Neural cell (in vitro differentiated cells): ENCODE data around the gene CDH4. TPM values are rescaled to one million over a fixed set of nuclear protein-coding genes. Genes with fewer than 3 reads are reported as not detected.

Experiments used
- H2AFZ ChIP-seq: fragments of 200-600, 300-800 bp; sonication (generic), shearing (Covaris generic); 2 replicates; pipeline ENCODE4 v1.6.0; 2014; ENCODE audit warnings: low read depth, mild to moderate bottlenecking, antibody characterized with exemption, low read length, moderate library complexity
- H3F3A ChIP-seq: fragments of 200-600 bp; shearing (Covaris generic); 2 replicates; pipeline ENCODE4 v1.6.1; 2016; ENCODE audit warnings: mild to moderate bottlenecking, moderate library complexity, mixed read lengths, antibody characterized with exemption, low read length; ENCODE audit not compliant: insufficient read depth, poor library complexity, severe bottlenecking
- H3K27ac ChIP-seq: fragments of 200-600, 300-800 bp; sonication (generic), shearing (Covaris generic); 2 replicates; pipeline ENCODE4 v1.5.1; 2014; ENCODE audit warnings: mild to moderate bottlenecking, low read length, moderate library complexity
- H3K27me3 ChIP-seq: fragments of 300-800, 200-600 bp; sonication (generic), shearing (Covaris generic); 2 replicates; pipeline ENCODE4 v1.6.0; 2014; ENCODE audit warnings: mild to moderate bottlenecking, low read depth, low read length, moderate library complexity; ENCODE audit not compliant: insufficient read depth
- H3K36me3 ChIP-seq: fragments of 300-800, 200-600 bp; sonication (generic), shearing (Covaris generic); 2 replicates; pipeline ENCODE4 v1.5.1; 2014; ENCODE audit warnings: mild to moderate bottlenecking, antibody characterized with exemption, low read length, moderate library complexity; ENCODE audit not compliant: insufficient read depth
- H3K4me2 ChIP-seq: fragments of 300-800, 200-600 bp; sonication (generic), shearing (Covaris generic); 2 replicates; pipeline ENCODE4 v1.6.0; 2014; ENCODE audit warnings: mild to moderate bottlenecking, low read length
- H3K4me3 ChIP-seq: fragments of 300-800, 200-600 bp; sonication (generic), shearing (Covaris generic); 2 replicates; pipeline ENCODE4 v1.5.1; 2014; ENCODE audit warnings: mild to moderate bottlenecking, low read length, moderate library complexity
- H3K79me2 ChIP-seq: fragments of 200-600 bp; shearing (Covaris generic); replicated peaks from 2 replicates; pipeline ENCODE4 v1.6.0; 2014; ENCODE audit warnings: mild to moderate bottlenecking, low read length, moderate library complexity; ENCODE audit not compliant: insufficient read depth
- H3K9ac ChIP-seq: fragments of 300-800, 200-600 bp; sonication (generic), shearing (Covaris generic); 2 replicates; pipeline ENCODE4 v1.6.1; 2016; ENCODE audit warnings: mild to moderate bottlenecking, low read length, mixed read lengths
- H3K9me2 ChIP-seq: fragments of 200-600 bp; shearing (Covaris generic); 2 replicates; pipeline ENCODE4 v1.6.1; 2016; ENCODE audit warnings: mild to moderate bottlenecking, low read length, mixed read lengths; ENCODE audit not compliant: insufficient read depth
- H3K9me3 ChIP-seq: fragments of 200-600, 300-800 bp; sonication (generic), shearing (Covaris generic); 2 replicates; pipeline ENCODE4 v1.6.1; 2016; ENCODE audit warnings: mild to moderate bottlenecking, mixed run types, low read length, moderate library complexity, mixed read lengths
- H4K20me1 ChIP-seq: fragments of 200-600 bp; shearing (Covaris generic); 2 replicates; pipeline ENCODE4 v1.6.1; 2016; ENCODE audit warnings: mild to moderate bottlenecking, mixed run types; ENCODE audit not compliant: insufficient read depth
- EP300 ChIP-seq: fragments of 450-650 bp; conservative IDR thresholded peaks from 2 replicates; pipeline ENCODE4 v1.6.1; 2014; ENCODE audit warnings: antibody characterized with exemption, mild to moderate bottlenecking, moderate library complexity; ENCODE audit not compliant: poor library complexity, severe bottlenecking
- EZH2 ChIP-seq: fragments of 200-600, 300-800 bp; shearing (Covaris generic), sonication (generic); IDR thresholded peaks from 2 replicates; pipeline ENCODE4 v1.6.1; 2014; ENCODE audit warnings: antibody characterized with exemption, low read length, borderline replicate concordance, mild to moderate bottlenecking; ENCODE audit not compliant: insufficient read depth, poor library complexity, severe bottlenecking
- MXI1 ChIP-seq: fragments of 450-650 bp; conservative IDR thresholded peaks from 2 replicates; pipeline ENCODE4 v1.6.1; 2014; ENCODE audit warnings: antibody characterized with exemption, mild to moderate bottlenecking; ENCODE audit not compliant: poor library complexity, severe bottlenecking
- POLR2AphosphoS5 ChIP-seq: IDR thresholded peaks from 2 replicates; pipeline ENCODE4 v1.6.1; 2012
- RAD21 ChIP-seq: fragments of 450-650 bp; conservative IDR thresholded peaks from 2 replicates; pipeline ENCODE4 v1.6.1; 2014; ENCODE audit warnings: antibody characterized with exemption, mild to moderate bottlenecking, moderate library complexity
- SMC3 ChIP-seq: fragments of 450-650 bp; conservative IDR thresholded peaks from 2 replicates; pipeline ENCODE4 v1.6.1; 2014; ENCODE audit warnings: antibody characterized with exemption, mild to moderate bottlenecking, moderate library complexity; ENCODE audit not compliant: poor library complexity
- TAF1 ChIP-seq: IDR thresholded peaks from 2 replicates; pipeline ENCODE4 v1.6.1; 2012; ENCODE audit warnings: low read depth
- polyA plus RNA-seq: library from polyadenylated mRNA; depleted of rRNA; stranded (reverse); fragments of >200 nt; gene quantifications from 2 replicates; pipeline ENCODE4 v1.2.3, GENCODE V29; 2014
- TF ChIP-seq, protein P1 (sequence below): fragments of 450-650 bp; IDR thresholded peaks from 2 replicates; pipeline ENCODE4 v1.5.1; 2014; ENCODE audit warnings: antibody characterized with exemption, mild to moderate bottlenecking, moderate library complexity; ENCODE audit not compliant: poor library complexity, severe bottlenecking
- TF ChIP-seq, protein P2 (sequence below): IDR thresholded peaks from 2 replicates; pipeline ENCODE4 v1.6.1; 2012; ENCODE audit warnings: borderline replicate concordance

CDH4 gene
- polyA plus RNA-seq, 1 donor from 2014 or later = 24.6 TPM

DNA sequence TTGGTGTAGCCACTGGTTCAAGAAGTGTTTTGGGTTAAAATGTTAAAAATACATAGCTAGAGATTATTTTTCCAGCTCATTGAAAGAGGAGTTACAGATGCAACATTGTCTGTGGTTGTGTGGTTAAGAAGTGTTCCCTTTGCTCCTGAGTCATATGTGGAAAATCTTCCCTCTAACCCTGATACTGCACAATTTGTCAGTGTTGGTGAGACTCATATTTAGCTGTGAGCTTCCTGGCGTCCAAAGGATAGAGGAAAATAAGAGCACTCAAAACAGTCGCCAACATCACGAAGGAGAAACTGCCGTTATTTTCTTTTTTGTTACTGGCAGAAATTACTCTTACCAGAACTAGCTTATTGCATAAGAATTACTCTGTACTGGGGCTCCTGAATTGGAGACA is 250.4 kb downstream of the CDH4 start:
- Histone ChIP-seq H3K79me2 (no peaks in the 10 kb centered on the region), H3K9ac (no peak overlapping the region), H4K20me1 (no peaks in the 10 kb centered on the region), H3K27me3 (no peaks in the 10 kb centered on the region), H3K4me3 (no peak overlapping the region), H3K36me3 (peaks cover 6% of the 10 kb centered on the region), H3K9me2 (no peaks in the 10 kb centered on the region), H3F3A (no peaks in the 10 kb centered on the region), H3K9me3 (no peaks in the 10 kb centered on the region), H3K27ac (no peak overlapping the region), H2AFZ (no peak overlapping the region), H3K4me2 (no peak overlapping the region)
- TF ChIP-seq, protein P1, sequence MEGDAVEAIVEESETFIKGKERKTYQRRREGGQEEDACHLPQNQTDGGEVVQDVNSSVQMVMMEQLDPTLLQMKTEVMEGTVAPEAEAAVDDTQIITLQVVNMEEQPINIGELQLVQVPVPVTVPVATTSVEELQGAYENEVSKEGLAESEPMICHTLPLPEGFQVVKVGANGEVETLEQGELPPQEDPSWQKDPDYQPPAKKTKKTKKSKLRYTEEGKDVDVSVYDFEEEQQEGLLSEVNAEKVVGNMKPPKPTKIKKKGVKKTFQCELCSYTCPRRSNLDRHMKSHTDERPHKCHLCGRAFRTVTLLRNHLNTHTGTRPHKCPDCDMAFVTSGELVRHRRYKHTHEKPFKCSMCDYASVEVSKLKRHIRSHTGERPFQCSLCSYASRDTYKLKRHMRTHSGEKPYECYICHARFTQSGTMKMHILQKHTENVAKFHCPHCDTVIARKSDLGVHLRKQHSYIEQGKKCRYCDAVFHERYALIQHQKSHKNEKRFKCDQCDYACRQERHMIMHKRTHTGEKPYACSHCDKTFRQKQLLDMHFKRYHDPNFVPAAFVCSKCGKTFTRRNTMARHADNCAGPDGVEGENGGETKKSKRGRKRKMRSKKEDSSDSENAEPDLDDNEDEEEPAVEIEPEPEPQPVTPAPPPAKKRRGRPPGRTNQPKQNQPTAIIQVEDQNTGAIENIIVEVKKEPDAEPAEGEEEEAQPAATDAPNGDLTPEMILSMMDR = no peak
- TF ChIP-seq EP300 = no peak
- no peak for TF ChIP-seq SMC3
- TF ChIP-seq POLR2AphosphoS5 = no peak
- no peak for TF ChIP-seq EZH2
- TF ChIP-seq RAD21 = no peak
- TF ChIP-seq, protein P2, sequence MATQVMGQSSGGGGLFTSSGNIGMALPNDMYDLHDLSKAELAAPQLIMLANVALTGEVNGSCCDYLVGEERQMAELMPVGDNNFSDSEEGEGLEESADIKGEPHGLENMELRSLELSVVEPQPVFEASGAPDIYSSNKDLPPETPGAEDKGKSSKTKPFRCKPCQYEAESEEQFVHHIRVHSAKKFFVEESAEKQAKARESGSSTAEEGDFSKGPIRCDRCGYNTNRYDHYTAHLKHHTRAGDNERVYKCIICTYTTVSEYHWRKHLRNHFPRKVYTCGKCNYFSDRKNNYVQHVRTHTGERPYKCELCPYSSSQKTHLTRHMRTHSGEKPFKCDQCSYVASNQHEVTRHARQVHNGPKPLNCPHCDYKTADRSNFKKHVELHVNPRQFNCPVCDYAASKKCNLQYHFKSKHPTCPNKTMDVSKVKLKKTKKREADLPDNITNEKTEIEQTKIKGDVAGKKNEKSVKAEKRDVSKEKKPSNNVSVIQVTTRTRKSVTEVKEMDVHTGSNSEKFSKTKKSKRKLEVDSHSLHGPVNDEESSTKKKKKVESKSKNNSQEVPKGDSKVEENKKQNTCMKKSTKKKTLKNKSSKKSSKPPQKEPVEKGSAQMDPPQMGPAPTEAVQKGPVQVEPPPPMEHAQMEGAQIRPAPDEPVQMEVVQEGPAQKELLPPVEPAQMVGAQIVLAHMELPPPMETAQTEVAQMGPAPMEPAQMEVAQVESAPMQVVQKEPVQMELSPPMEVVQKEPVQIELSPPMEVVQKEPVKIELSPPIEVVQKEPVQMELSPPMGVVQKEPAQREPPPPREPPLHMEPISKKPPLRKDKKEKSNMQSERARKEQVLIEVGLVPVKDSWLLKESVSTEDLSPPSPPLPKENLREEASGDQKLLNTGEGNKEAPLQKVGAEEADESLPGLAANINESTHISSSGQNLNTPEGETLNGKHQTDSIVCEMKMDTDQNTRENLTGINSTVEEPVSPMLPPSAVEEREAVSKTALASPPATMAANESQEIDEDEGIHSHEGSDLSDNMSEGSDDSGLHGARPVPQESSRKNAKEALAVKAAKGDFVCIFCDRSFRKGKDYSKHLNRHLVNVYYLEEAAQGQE = no peak
- no peak for TF ChIP-seq TAF1
- TF ChIP-seq MXI1 = no peak

DNA sequence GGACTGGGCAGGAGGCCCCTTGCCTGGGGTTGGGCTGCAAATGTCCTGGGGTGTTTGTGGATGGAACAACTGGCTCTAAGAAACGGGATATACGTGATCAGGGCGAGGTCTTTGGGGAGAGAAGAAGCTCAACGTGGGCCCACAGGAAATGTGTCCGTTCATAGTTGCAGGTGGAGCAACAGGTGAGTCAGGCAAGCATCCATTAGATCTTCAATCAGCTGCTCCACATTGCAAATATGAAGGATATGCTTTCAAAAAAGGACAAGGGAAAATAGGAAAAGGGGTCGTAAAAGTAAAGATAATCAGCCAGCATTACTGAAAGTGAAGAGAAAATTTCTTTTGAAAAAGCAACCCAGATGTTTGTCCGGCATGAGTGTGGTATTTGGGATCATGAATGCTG is 251.0 kb downstream of the CDH4 start:
- Histone ChIP-seq H3F3A (no peaks in the 10 kb centered on the region), H3K9ac (no peak overlapping the region), H3K36me3 (peaks cover 6% of the 10 kb centered on the region), H2AFZ (no peak overlapping the region), H3K4me2 (no peak overlapping the region), H4K20me1 (no peaks in the 10 kb centered on the region), H3K27ac (no peak overlapping the region), H3K9me3 (no peaks in the 10 kb centered on the region), H3K9me2 (no peaks in the 10 kb centered on the region), H3K79me2 (no peaks in the 10 kb centered on the region), H3K27me3 (no peaks in the 10 kb centered on the region), H3K4me3 (no peak overlapping the region)
- TF ChIP-seq SMC3 = no peak
- TF ChIP-seq, protein P1 = no peak
- TF ChIP-seq, protein P2 = no peak
- TF ChIP-seq RAD21 = no peak
- TF ChIP-seq EP300 = no peak
- TF ChIP-seq TAF1 = no peak
- TF ChIP-seq MXI1 = no peak
